Body of pancreas (tissue), 4 donors: ENCODE measurements around the gene LDLRAD4. TPM values are rescaled to one million over a fixed set of nuclear protein-coding genes. Genes with fewer than 3 reads are reported as not detected.

Experiments used
- ATAC-seq: fragments of 150-250 bp; one replicate; pipeline ENCODE4 v1.9.1; 2016
- DNase-seq, 4 donors: peaks; one replicate each; pipeline ENCODE4 v3.0.0-alpha.2; 2019
- H3K27ac ChIP-seq, 4 donors: fragments of 200-600 bp; sonication (generic); 1 replicate in 3 of 4; 2 replicates in 1 of 4; pipeline versions ENCODE4 v1.5.1 to v1.6.1; 2016 to 2019; ENCODE audit warnings: mild to moderate bottlenecking in 1 of 4, mixed read lengths in 1 of 4, moderate library complexity in 1 of 4
- H3K27me3 ChIP-seq, 2 donors: fragments of 200-600 bp; sonication (generic); one replicate each; pipeline ENCODE4 v1.6.0; 2016; ENCODE audit warnings: mild to moderate bottlenecking in 1 of 2
- H3K36me3 ChIP-seq, 2 donors: fragments of 200-600 bp; sonication (generic); replicated peaks in 1 of 2; 2 replicates each; pipeline ENCODE4 v1.5.1; 2016; ENCODE audit warnings: low read depth in 2 of 2; ENCODE audit not compliant: insufficient read depth in 1 of 2
- H3K4me1 ChIP-seq: fragments of 200-600 bp; sonication (generic); one replicate; pipeline ENCODE4 v1.6.0; 2016
- H3K4me3 ChIP-seq, 2 donors: fragments of 200-600 bp; sonication (generic); 1 replicate in 1 of 2; 2 replicates in 1 of 2; pipeline ENCODE4 v1.5.1; 2016 to 2019
- H3K9me3 ChIP-seq, 3 donors: fragments of 200-600 bp; sonication (generic); 1 replicate in 2 of 3; 2 replicates in 1 of 3; pipeline ENCODE4 v1.5.1; 2016
- POLR2A ChIP-seq, 3 donors: fragments of 450-650 bp; IDR thresholded peaks; one replicate each; pipeline ENCODE4 v1.6.1; 2016; ENCODE audit warnings: antibody characterized with exemption in 3 of 3, mild to moderate bottlenecking in 2 of 3
- WGBS, 2 donors: methylation state at CpG; one replicate each; pipeline ENCODE4 v1.1.5; 2017; 5-methylcytosine and 5-hydroxymethylcytosine counted together
- intact Hi-C: fragments of 100-400 bp; cut with DNase I; formaldehyde crosslinking; loops from one replicate; pipeline ENCODE4 v1.15.1; 2023
- total RNA-seq, 2 donors: library from RNA; depleted of rRNA; stranded (reverse); fragments of >200 nt; gene quantifications; one replicate each; pipeline ENCODE4 v1.1.0, GENCODE V29; 2016
- TF ChIP-seq, protein P1 (sequence below), 7 experiments: fragments of 450-650 bp in 4 of 7; fragments of 200-600 bp in 3 of 7; sonication (generic) in 3 of 7; IDR thresholded peaks; one replicate each; pipeline ENCODE4 v1.5.1; 2016 to 2019; ENCODE audit warnings: antibody characterized with exemption in 7 of 7

The LDLRAD4 gene
- total RNA-seq, 2 donors from 2014 or later, result 8.6 to 35.9 TPM

GRCh38 chr18:13270279-13270855 is 51.8 kb downstream of the LDLRAD4 start:
- TF ChIP-seq POLR2A (IDR thresholded peaks at IDR 0.05), result no peak
- TF ChIP-seq, protein P1, sequence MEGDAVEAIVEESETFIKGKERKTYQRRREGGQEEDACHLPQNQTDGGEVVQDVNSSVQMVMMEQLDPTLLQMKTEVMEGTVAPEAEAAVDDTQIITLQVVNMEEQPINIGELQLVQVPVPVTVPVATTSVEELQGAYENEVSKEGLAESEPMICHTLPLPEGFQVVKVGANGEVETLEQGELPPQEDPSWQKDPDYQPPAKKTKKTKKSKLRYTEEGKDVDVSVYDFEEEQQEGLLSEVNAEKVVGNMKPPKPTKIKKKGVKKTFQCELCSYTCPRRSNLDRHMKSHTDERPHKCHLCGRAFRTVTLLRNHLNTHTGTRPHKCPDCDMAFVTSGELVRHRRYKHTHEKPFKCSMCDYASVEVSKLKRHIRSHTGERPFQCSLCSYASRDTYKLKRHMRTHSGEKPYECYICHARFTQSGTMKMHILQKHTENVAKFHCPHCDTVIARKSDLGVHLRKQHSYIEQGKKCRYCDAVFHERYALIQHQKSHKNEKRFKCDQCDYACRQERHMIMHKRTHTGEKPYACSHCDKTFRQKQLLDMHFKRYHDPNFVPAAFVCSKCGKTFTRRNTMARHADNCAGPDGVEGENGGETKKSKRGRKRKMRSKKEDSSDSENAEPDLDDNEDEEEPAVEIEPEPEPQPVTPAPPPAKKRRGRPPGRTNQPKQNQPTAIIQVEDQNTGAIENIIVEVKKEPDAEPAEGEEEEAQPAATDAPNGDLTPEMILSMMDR (IDR thresholded peaks at IDR 0.05), result no peak
- Histone ChIP-seq H3K27me3 (no peaks in the 10 kb centered on the region), H3K36me3 (no peaks in the 10 kb centered on the region), H3K4me3 (no peak overlapping the region), H3K9me3 (no peaks in the 10 kb centered on the region), H3K4me1 (peaks cover 51% of the 10 kb centered on the region), H3K27ac (peak overlapping the region in 3 of 4 donors; percentile 34 to 70 (median 53))
- 84 to 87% methylated on average over 11 of the region's 11 CpGs for WGBS, 2 donors
- ATAC-seq (no peak), DNase-seq (no peak)
- intact Hi-C loops, result no loop called here

DNA sequence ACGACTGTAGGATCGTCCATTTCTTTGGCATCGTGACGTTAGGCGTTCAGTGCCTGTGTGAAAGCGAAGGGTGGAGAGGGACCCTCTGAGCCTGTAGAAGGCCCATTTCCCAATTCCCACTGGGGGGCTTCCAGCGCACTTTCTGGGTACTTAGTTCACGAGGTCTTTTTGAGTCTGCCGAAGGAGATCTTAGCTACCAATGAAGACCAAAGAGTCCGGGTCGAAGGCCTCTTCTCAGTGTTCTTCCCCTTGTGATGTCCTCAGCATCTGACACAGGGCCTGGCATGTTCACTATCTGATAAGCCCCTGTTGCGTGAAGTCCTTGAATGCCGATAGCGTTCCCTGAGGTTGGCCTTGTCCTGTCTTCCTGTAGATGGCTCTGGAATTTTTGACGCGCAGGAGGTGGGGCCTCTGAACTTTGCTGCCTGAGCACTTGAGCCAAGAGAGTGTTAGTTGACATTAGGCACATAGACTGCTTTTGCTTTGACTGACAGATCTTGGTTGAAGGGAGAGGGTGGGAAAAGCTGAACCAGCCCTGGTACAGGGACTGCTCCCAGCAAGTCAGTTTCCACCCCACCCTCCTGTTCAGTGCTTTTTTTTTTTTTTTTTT is 52.8 kb downstream of the LDLRAD4 start:
- TF ChIP-seq POLR2A (IDR thresholded peaks at IDR 0.05), result no peak
- TF ChIP-seq, protein P1 (IDR thresholded peaks at IDR 0.05), result no peak
- WGBS, 2 donors, result 76 to 88% methylated on average over 13 to 16 of the region's 16 CpGs
- Histone ChIP-seq H3K36me3 (no peaks in the 10 kb centered on the region), H3K27me3 (no peaks in the 10 kb centered on the region), H3K9me3 (no peaks in the 10 kb centered on the region), H3K4me1 (peaks cover 51% of the 10 kb centered on the region), H3K4me3 (no peak overlapping the region), H3K27ac (peak overlapping the region in 3 of 4 donors; percentile 0 to 25 (median 16))
- DNase-seq, result peak in 2 of 4 donors; percentile 26 to 33
- ATAC-seq, result peak; percentile 55
- intact Hi-C loops, result no loop called here

DNA sequence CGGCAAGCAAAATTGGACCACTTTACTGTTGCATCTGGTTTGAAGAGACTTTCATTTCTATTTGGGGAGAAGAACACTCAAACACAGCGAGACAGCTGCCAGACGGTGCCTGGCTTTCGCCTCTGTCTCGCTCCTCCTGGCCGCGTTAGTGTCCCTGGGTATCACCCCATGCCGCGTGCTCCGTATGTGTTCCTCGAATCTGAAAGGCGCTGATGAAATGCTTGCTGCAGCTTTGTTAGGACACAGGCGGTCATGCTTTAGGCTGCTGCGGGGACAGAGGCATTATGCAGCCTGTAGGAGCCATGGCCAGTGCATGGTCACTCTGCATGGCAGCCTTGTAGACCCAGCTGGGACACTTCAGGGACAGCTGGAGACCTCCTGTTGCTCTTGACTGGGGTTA is 53.9 kb downstream of the LDLRAD4 start:
- no peak for DNase-seq
- no peaks in the 10 kb centered on the region for H3K36me3 ChIP-seq
- no peak overlapping the region for H3K4me3 ChIP-seq
- TF ChIP-seq, protein P1 (IDR thresholded peaks at IDR 0.05), result no peak
- no peak for TF ChIP-seq POLR2A (IDR thresholded peaks at IDR 0.05)
- intact Hi-C loops, result no loop called here
- H3K27ac ChIP-seq, result no peak overlapping the region
- H3K27me3 ChIP-seq, result no peaks in the 10 kb centered on the region
- WGBS, 2 donors, result 95 to 100% methylated on average over 11 to 14 of the region's 14 CpGs
- peaks cover 50% of the 10 kb centered on the region for H3K4me1 ChIP-seq
- no peak for ATAC-seq
- H3K9me3 ChIP-seq, result no peaks in the 10 kb centered on the region

- intact Hi-C loops, result no loop called here
- peaks cover 40% of the 10 kb centered on the region for H3K4me1 ChIP-seq
- H3K36me3 ChIP-seq, result no peaks in the 10 kb centered on the region
- WGBS, 2 donors, result 73 to 83% methylated on average over 8 to 9 of the region's 9 CpGs
- ATAC-seq (no peak), DNase-seq (no peak)
- TF ChIP-seq POLR2A (IDR thresholded peaks at IDR 0.05), result no peak
- TF ChIP-seq, protein P1 (IDR thresholded peaks at IDR 0.05), result no peak
- H3K4me3 ChIP-seq, result no peak overlapping the region
- no peaks in the 10 kb centered on the region for H3K27me3 ChIP-seq
- H3K27ac ChIP-seq, result no peak overlapping the region
- H3K9me3 ChIP-seq, result no peaks in the 10 kb centered on the region
These were observed 55.2 kb downstream of the LDLRAD4 start for GRCh38 chr18:13273800-13274199.

GRCh38 chr18:13275075-13275474 is 56.5 kb downstream of the LDLRAD4 start:
- Histone ChIP-seq H3K4me1 (peaks cover 30% of the 10 kb centered on the region), H3K36me3 (no peaks in the 10 kb centered on the region), H3K27ac (peak overlapping the region in 1 of 4 donors; percentile 19), H3K4me3 (no peak overlapping the region), H3K27me3 (no peaks in the 10 kb centered on the region), H3K9me3 (no peaks in the 10 kb centered on the region)
- TF ChIP-seq POLR2A (IDR thresholded peaks at IDR 0.05), result no peak
- TF ChIP-seq, protein P1 (IDR thresholded peaks at IDR 0.05), result no peak
- intact Hi-C loops, result no loop called here
- ATAC-seq (no peak), DNase-seq (no peak)
